HEK293 (cell line): ENCODE measurements around the gene TMEM79.

Source experiments
- CTCF ChIA-PET: fragments of 350-600 bp; formaldehyde crosslinking; extraction: SDS; loops from one replicate; lab custom pipeline; 2021; ENCODE audit warnings: antibody characterized with exemption; lab: Yijun Ruan, JAX
- POLR2A ChIA-PET: fragments of 300-600 bp; formaldehyde crosslinking; extraction: SDS; loops from one replicate; lab custom pipeline; 2020; ENCODE audit warnings: antibody characterized with exemption, inconsistent platforms; lab: Yijun Ruan, JAX
- H3K27ac ChIP-seq: fragments of 200-500 bp; sonication (Bioruptor generic); 2 replicates; pipeline ENCODE4 v1.5.1; 2014; ENCODE audit warnings: low read depth, low read length, control low read depth, inconsistent platforms; ENCODE audit errors: extremely low read depth
- H3K36me3 ChIP-seq, 2 experiments: fragments of 200-500 bp in 1 of 2; sonication (Bioruptor generic) in 1 of 2; 1 replicate in 1 of 2; 2 replicates in 1 of 2; pipeline ENCODE4 v1.5.1; 2014 to 2017; ENCODE audit warnings: inconsistent platforms in 2 of 2, low read length in 2 of 2; ENCODE audit not compliant: control insufficient read depth in 2 of 2, insufficient read depth in 1 of 2
- H3K4me1 ChIP-seq: fragments of 200-500 bp; sonication (Bioruptor generic); 2 replicates; pipeline ENCODE4 v1.5.1; 2014; ENCODE audit warnings: mild to moderate bottlenecking, low read length, inconsistent platforms; ENCODE audit not compliant: control insufficient read depth, insufficient read depth
- H3K4me3 ChIP-seq: 2 replicates; pipeline ENCODE4 v1.5.1; 2011; ENCODE audit warnings: low read depth, mild to moderate bottlenecking, control low read depth, low read length, moderate library complexity
- H3K9me3 ChIP-seq: fragments of 200-500 bp; sonication (Bioruptor generic); 2 replicates; pipeline ENCODE4 v1.5.1; 2014; ENCODE audit warnings: low read depth, low read length, inconsistent platforms; ENCODE audit not compliant: control insufficient read depth, insufficient read depth
- FEZF1 ChIP-seq: fragments of 450-650 bp; formaldehyde crosslinking; IDR thresholded peaks from 2 replicates; pipeline ENCODE4 v1.5.1; 2016; ENCODE audit warnings: missing biosample characterization, missing genetic modification characterization
- GLI2 ChIP-seq: fragments of 450-650 bp; formaldehyde crosslinking; IDR thresholded peaks from 2 replicates; pipeline ENCODE4; 2017; ENCODE audit warnings: missing biosample characterization, missing genetic modification characterization, low read depth, borderline replicate concordance
- GLIS2 ChIP-seq: fragments of 450-650 bp; formaldehyde crosslinking; IDR thresholded peaks from 2 replicates; pipeline ENCODE4 v1.5.1; 2016; ENCODE audit warnings: missing biosample characterization, missing genetic modification characterization
- IKZF3 ChIP-seq: fragments of 450-650 bp; IDR thresholded peaks from 2 replicates; pipeline ENCODE4 v1.5.0; 2018; ENCODE audit warnings: missing biosample characterization, mild to moderate bottlenecking, missing genetic modification characterization, moderate library complexity
- MZF1 ChIP-seq: fragments of 450-650 bp; formaldehyde crosslinking; IDR thresholded peaks from 2 replicates; pipeline ENCODE4 v1.5.1; 2017; ENCODE audit warnings: missing biosample characterization, missing genetic modification characterization, borderline replicate concordance
- OVOL3 ChIP-seq: fragments of 450-650 bp; formaldehyde crosslinking; IDR thresholded peaks from 2 replicates; pipeline ENCODE4 v1.5.1; 2016; ENCODE audit warnings: missing biosample characterization, missing genetic modification characterization
- PRDM2 ChIP-seq: fragments of 450-650 bp; formaldehyde crosslinking; IDR thresholded peaks from 2 replicates; pipeline ENCODE4 v1.5.1; 2016; ENCODE audit warnings: missing biosample characterization, missing genetic modification characterization, borderline replicate concordance
- PRDM6 ChIP-seq: fragments of 450-650 bp; formaldehyde crosslinking; IDR thresholded peaks from 2 replicates; pipeline ENCODE4 v1.5.1; 2017; ENCODE audit warnings: missing biosample characterization, missing genetic modification characterization
- SETDB1 ChIP-seq: IDR thresholded peaks from one replicate; pipeline ENCODE4 v1.6.1; 2017; ENCODE audit warnings: mild to moderate bottlenecking, low read length, moderate library complexity, mixed read lengths; ENCODE audit not compliant: insufficient read length
- ZFP41 ChIP-seq: fragments of 450-650 bp; formaldehyde crosslinking; IDR thresholded peaks from 2 replicates; pipeline ENCODE4 v1.5.1; 2016; ENCODE audit warnings: missing biosample characterization, missing genetic modification characterization, borderline replicate concordance
- ZFP69B ChIP-seq: fragments of 450-650 bp; formaldehyde crosslinking; IDR thresholded peaks from 2 replicates; pipeline ENCODE4 v1.5.1; 2016; ENCODE audit warnings: missing biosample characterization, missing genetic modification characterization
- ZNF114 ChIP-seq: fragments of 450-650 bp; formaldehyde crosslinking; IDR thresholded peaks from 2 replicates; pipeline ENCODE4 v1.5.0; 2017; ENCODE audit warnings: missing biosample characterization, missing genetic modification characterization
- ZNF138 ChIP-seq: fragments of 450-650 bp; formaldehyde crosslinking; IDR thresholded peaks from 2 replicates; pipeline ENCODE4 v1.5.1; 2016; ENCODE audit warnings: missing biosample characterization, missing genetic modification characterization, borderline replicate concordance
- ZNF174 ChIP-seq: fragments of 450-650 bp; formaldehyde crosslinking; IDR thresholded peaks from 2 replicates; pipeline ENCODE4 v1.5.0; 2017; ENCODE audit warnings: missing biosample characterization, mild to moderate bottlenecking, missing genetic modification characterization
- ZNF211 ChIP-seq: fragments of 450-650 bp; formaldehyde crosslinking; IDR thresholded peaks from 2 replicates; pipeline ENCODE4 v1.5.1; 2016; ENCODE audit warnings: low read depth, missing biosample characterization, missing genetic modification characterization
- ZNF221 ChIP-seq: fragments of 450-650 bp; formaldehyde crosslinking; IDR thresholded peaks from 2 replicates; pipeline ENCODE4 v1.5.1; 2017; ENCODE audit warnings: missing biosample characterization, missing genetic modification characterization, borderline replicate concordance
- ZNF324 ChIP-seq: fragments of 450-650 bp; formaldehyde crosslinking; IDR thresholded peaks from 2 replicates; pipeline ENCODE4 v1.5.1; 2016; ENCODE audit warnings: missing biosample characterization, missing genetic modification characterization
- ZNF391 ChIP-seq: fragments of 450-650 bp; formaldehyde crosslinking; IDR thresholded peaks from 2 replicates; pipeline ENCODE4 v1.5.1; 2016; ENCODE audit warnings: low read depth, missing biosample characterization, missing genetic modification characterization, borderline replicate concordance
- ZNF426 ChIP-seq: fragments of 450-650 bp; formaldehyde crosslinking; IDR thresholded peaks from 2 replicates; pipeline ENCODE4 v1.5.1; 2017; ENCODE audit warnings: missing biosample characterization, missing genetic modification characterization, mild to moderate bottlenecking, inconsistent platforms, moderate library complexity
- ZNF629 ChIP-seq: fragments of 450-650 bp; formaldehyde crosslinking; IDR thresholded peaks from 2 replicates; pipeline ENCODE4 v1.5.1; 2017; ENCODE audit warnings: missing biosample characterization, missing genetic modification characterization
- ZNF747 ChIP-seq: fragments of 450-650 bp; formaldehyde crosslinking; IDR thresholded peaks from 2 replicates; pipeline ENCODE4 v1.5.1; 2016; ENCODE audit warnings: missing biosample characterization, missing genetic modification characterization
- ZNF777 ChIP-seq: fragments of 450-650 bp; formaldehyde crosslinking; IDR thresholded peaks from 2 replicates; pipeline ENCODE4 v1.5.1; 2017; ENCODE audit warnings: missing biosample characterization, missing genetic modification characterization, borderline replicate concordance
- ZNF830 ChIP-seq: fragments of 450-650 bp; IDR thresholded peaks from 2 replicates; pipeline ENCODE4 v1.5.0; 2018; ENCODE audit warnings: missing biosample characterization, missing genetic modification characterization, low read depth, mild to moderate bottlenecking, moderate library complexity
- ZNF837 ChIP-seq: fragments of 450-650 bp; formaldehyde crosslinking; IDR thresholded peaks from 2 replicates; pipeline ENCODE4 v1.5.1; 2016; ENCODE audit warnings: missing biosample characterization, missing genetic modification characterization
- TF ChIP-seq, protein P1 (sequence below): fragments of 450-650 bp; formaldehyde crosslinking; IDR thresholded peaks from 2 replicates; pipeline ENCODE4 v1.5.1; 2016; ENCODE audit warnings: missing biosample characterization, missing genetic modification characterization
- TF ChIP-seq, protein P2 (sequence below): fragments of 450-650 bp; formaldehyde crosslinking; IDR thresholded peaks from 2 replicates; pipeline ENCODE4 v1.5.1; 2017; ENCODE audit warnings: missing biosample characterization, missing genetic modification characterization

TMEM79 gene

DNA sequence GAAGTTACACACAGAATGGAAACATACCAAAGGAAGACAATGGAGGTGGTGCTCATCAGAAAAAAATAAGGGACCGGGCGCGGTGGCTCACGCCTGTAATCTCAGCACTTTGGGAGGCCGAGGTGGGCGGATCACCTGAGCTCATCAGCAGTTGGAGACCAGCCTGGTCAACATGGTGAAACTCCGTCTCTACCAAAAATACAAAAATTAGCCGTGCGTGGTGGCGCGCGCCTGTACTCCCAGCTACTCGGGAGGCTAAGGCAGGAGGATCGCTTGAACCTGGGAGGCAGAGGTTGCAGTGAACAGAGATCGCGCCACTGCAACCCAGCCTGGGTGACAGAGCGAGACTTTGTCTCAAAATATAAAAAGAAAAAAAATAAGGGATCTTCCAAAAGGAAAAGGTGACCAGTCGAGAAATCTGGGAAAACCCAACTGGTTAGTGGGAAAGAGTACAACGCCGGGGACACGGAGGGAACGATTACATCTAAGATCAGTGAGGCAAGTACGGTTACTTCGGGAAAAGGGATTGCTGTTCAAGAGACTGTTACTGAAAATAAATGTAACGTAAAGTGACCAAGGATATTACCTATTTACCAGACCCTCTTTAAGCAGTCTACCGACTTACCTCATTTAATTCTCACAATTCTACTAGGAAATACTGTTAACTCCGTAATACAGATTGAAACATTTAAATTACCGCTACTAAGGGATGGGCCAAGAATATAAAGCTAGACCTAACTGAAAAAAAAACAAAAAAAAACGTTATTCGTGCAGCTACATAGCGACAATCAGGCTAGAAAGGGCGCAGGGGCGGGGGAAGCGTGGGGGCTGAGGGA, 53.1 kb downstream of the TMEM79 start (continued):
- TF ChIP-seq, protein P1, sequence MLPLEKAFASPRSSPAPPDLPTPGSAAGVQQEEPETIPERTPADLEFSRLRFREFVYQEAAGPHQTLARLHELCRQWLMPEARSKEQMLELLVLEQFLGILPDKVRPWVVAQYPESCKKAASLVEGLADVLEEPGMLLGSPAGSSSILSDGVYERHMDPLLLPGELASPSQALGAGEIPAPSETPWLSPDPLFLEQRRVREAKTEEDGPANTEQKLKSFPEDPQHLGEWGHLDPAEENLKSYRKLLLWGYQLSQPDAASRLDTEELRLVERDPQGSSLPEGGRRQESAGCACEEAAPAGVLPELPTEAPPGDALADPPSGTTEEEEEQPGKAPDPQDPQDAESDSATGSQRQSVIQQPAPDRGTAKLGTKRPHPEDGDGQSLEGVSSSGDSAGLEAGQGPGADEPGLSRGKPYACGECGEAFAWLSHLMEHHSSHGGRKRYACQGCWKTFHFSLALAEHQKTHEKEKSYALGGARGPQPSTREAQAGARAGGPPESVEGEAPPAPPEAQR, result no peak
- TF ChIP-seq ZNF174 (tag by site-specific recombination), result no peak
- peak; percentile 58; the same call in 1 of the 2 replicates for TF ChIP-seq IKZF3 (tag by site-specific recombination)
- no peak for TF ChIP-seq ZNF221 (tag by site-specific recombination)
- no peak for TF ChIP-seq SETDB1
- TF ChIP-seq ZFP69B (tag by site-specific recombination), result no peak
- no peak for TF ChIP-seq PRDM2
- TF ChIP-seq ZNF747 (tag by site-specific recombination), result no peak
- no peak for TF ChIP-seq ZNF426 (tag by site-specific recombination)
- TF ChIP-seq ZNF324, result peak; percentile 34; the same call in 1 of the 2 replicates

GRCh38 chr1:156337888-156338179, 53.7 kb downstream of the TMEM79 start:
- CTCF ChIA-PET, result interaction anchor here (0.7 to 2.1 kb wide), 5 partner anchors 19 to 403 kb away, joined by 3 to 14 read pairs (median 4); no protein-coding TSS in a partner anchor
- POLR2A ChIA-PET, result interaction anchor here (0.8 to 1.4 kb wide), 9 partner anchors 9 to 84 kb away, joined by 3 to 9 read pairs (median 3); partner anchors contain the start of genes SMG5 and TMEM79
- TF ChIP-seq OVOL3 (tag by site-specific recombination) (no peak), ZNF391 (tag by site-specific recombination) (peak; percentile 83; the same call in 1 of the 2 replicates), ZNF629 (no peak), ZNF114 (tag by site-specific recombination) (no peak), ZNF837 (no peak), ZNF138 (tag by site-specific recombination) (no peak), ZNF830 (tag by site-specific recombination) (no peak), MZF1 (tag by site-specific recombination) (peak; percentile 27; the same call in 1 of the 2 replicates), ZNF211 (tag by site-specific recombination) (no peak), PRDM6 (tag by site-specific recombination) (no peak), GLI2 (tag by site-specific recombination) (no peak), GLIS2 (tag by site-specific recombination) (no peak), FEZF1 (tag by site-specific recombination) (no peak), ZNF777 (no peak), ZFP41 (tag by site-specific recombination) (no peak)
- TF ChIP-seq, protein P2, sequence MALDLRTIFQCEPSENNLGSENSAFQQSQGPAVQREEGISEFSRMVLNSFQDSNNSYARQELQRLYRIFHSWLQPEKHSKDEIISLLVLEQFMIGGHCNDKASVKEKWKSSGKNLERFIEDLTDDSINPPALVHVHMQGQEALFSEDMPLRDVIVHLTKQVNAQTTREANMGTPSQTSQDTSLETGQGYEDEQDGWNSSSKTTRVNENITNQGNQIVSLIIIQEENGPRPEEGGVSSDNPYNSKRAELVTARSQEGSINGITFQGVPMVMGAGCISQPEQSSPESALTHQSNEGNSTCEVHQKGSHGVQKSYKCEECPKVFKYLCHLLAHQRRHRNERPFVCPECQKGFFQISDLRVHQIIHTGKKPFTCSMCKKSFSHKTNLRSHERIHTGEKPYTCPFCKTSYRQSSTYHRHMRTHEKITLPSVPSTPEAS (tag by site-specific recombination), result no peak

More at GRCh38 chr1:156337888-156338179, 53.7 kb downstream of the TMEM79 start:
- H3K27ac ChIP-seq, result peak overlapping the region; percentile 65
- peaks cover 27 to 39% of the 10 kb centered on the region in 2 experiments for H3K36me3 ChIP-seq
- no peaks in the 10 kb centered on the region for H3K9me3 ChIP-seq
- H3K4me1 ChIP-seq, result peaks cover 5% of the 10 kb centered on the region; the same call in 1 of the 2 replicates
- H3K4me3 ChIP-seq, result peak overlapping the region; percentile 71
